Breast epithelium (tissue), 4 donors: ENCODE measurements around the gene HOXA11. TPM values are rescaled to one million over a fixed set of nuclear protein-coding genes. Genes with fewer than 3 reads are reported as not detected.
A peak's percentile ranks its signal among the peaks of the same experiment; 100 is the strongest.

ENCODE experiments used
- DNase-seq, 2 donors: peaks; one replicate each; pipeline ENCODE4 v3.0.0-alpha.2; 2019; ENCODE audit warnings: low spot score in 2 of 2
- H3K27ac ChIP-seq, 2 donors: fragments of 200-600 bp; sonication (generic) in 1 of 2; one replicate each; pipeline ENCODE4 v1.5.1; 2016 to 2019; ENCODE audit warnings: mild to moderate bottlenecking in 1 of 2
- H3K27me3 ChIP-seq, 2 donors: fragments of 200-600 bp; sonication (generic) in 1 of 2; one replicate each; pipeline versions ENCODE4 v1.5.1 to v1.6.0; 2017 to 2019; ENCODE audit warnings: control low read depth in 1 of 2, mild to moderate bottlenecking in 1 of 2
- H3K36me3 ChIP-seq: fragments of 200-600 bp; one replicate; pipeline ENCODE4 v1.5.1; 2019
- H3K4me1 ChIP-seq, 2 donors: fragments of 200-600 bp; sonication (generic); one replicate each; pipeline ENCODE4 v1.5.1; 2016 to 2019; ENCODE audit warnings: control low read depth in 1 of 2
- H3K4me3 ChIP-seq, 3 donors: fragments of 200-600 bp; sonication (generic); 1 replicate in 2 of 3; 2 replicates in 1 of 3; pipeline ENCODE4 v1.5.1; 2016 to 2019; ENCODE audit warnings: mild to moderate bottlenecking in 3 of 3, moderate library complexity in 2 of 3
- H3K9me3 ChIP-seq, 2 donors: fragments of 200-600 bp; sonication (generic) in 1 of 2; one replicate each; pipeline ENCODE4 v1.5.1; 2016 to 2019; ENCODE audit warnings: control low read depth in 1 of 2
- POLR2A ChIP-seq: fragments of 450-650 bp; IDR thresholded peaks from one replicate; pipeline ENCODE4 v1.6.1; 2016; ENCODE audit warnings: antibody characterized with exemption, mild to moderate bottlenecking, moderate library complexity
- POLR2AphosphoS5 ChIP-seq, 3 donors: sonication (generic); formaldehyde crosslinking; IDR thresholded peaks; one replicate each; pipeline ENCODE4 v1.6.1; 2017; ENCODE audit warnings: antibody characterized with exemption in 3 of 3
- intact Hi-C: fragments of 100-400 bp; cut with DNase I; formaldehyde crosslinking; loops from one replicate; pipeline ENCODE4 v1.15.1; 2023; ENCODE audit warnings: low total_unique reads
- total RNA-seq, 3 donors: library from RNA; depleted of rRNA; stranded (reverse); fragments of >200 nt; gene quantifications; one replicate each; pipeline ENCODE4 v1.1.0, GENCODE V29; 2016
- TF ChIP-seq, protein P1 (sequence below), 3 donors: fragments of 450-650 bp; IDR thresholded peaks; one replicate each; pipeline ENCODE4 v1.5.1; 2016 to 2017; ENCODE audit warnings: antibody characterized with exemption in 3 of 3, mild to moderate bottlenecking in 3 of 3, moderate library complexity in 3 of 3

HOXA11 gene
- total RNA-seq, 3 donors from 2014 or later = 1.9 TPM; not detected in 2

DNA sequence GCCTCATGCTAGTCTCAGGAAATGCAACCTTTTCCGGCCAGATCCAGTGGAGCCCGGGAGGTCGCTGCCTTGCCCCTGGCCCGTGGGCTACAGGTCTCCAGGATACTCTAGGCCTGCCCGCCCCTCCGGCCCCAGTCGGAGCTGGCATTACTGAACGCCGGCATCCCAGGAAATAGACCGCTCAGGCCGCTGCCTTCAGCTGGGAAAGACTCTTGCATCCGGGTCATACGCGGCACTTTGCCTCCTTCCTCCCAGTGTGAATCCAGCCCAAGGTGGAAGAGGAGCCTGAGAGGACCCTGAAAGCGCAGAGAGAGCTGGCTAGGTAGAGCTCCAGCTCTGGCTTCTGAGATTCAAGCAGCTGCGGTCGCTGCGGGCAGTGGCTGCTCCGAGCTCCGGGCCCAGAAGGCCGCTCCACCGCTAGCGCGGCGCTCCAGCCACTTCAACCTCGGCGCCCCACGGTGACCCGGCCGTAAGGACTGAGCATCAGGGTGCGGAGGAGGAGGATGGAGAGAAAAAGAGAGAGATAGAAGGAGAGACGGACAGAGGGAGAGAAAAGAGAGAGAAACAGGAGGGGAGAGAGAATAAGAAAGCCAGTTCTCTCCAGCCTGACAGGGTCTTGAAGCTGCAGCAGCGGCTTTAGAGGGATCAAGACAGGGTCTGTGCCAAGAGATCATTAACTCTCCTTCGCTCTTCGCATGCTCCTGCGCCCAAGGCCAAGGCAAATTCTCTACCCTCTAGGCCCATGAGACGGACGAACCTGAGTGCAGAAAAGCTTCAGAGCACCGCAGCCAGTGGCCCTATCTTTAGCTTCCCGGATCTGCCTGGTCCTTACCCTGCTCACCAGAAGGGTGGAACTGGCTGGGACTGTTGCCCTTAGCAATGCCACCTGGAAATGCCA, 9.2 kb downstream of the HOXA11 start:
- Histone ChIP-seq H3K9me3 (no peaks in the 10 kb centered on the region), H3K27me3 (peaks cover 5 to 67% of the 10 kb centered on the region in 2 donors), H3K36me3 (no peaks in the 10 kb centered on the region), H3K4me1 (no peaks in the 10 kb centered on the region), H3K4me3 (peak overlapping the region in 1 of 3 donors; percentile 19), H3K27ac (no peak overlapping the region)
- DNase-seq = peak in 1 of 2 donors; percentile 49
- intact Hi-C loops = loop anchor here (10.0 kb wide), 1 partner anchor 1321 kb away; no protein-coding TSS in a partner anchor
- no peak for TF ChIP-seq POLR2A
- TF ChIP-seq, protein P1, sequence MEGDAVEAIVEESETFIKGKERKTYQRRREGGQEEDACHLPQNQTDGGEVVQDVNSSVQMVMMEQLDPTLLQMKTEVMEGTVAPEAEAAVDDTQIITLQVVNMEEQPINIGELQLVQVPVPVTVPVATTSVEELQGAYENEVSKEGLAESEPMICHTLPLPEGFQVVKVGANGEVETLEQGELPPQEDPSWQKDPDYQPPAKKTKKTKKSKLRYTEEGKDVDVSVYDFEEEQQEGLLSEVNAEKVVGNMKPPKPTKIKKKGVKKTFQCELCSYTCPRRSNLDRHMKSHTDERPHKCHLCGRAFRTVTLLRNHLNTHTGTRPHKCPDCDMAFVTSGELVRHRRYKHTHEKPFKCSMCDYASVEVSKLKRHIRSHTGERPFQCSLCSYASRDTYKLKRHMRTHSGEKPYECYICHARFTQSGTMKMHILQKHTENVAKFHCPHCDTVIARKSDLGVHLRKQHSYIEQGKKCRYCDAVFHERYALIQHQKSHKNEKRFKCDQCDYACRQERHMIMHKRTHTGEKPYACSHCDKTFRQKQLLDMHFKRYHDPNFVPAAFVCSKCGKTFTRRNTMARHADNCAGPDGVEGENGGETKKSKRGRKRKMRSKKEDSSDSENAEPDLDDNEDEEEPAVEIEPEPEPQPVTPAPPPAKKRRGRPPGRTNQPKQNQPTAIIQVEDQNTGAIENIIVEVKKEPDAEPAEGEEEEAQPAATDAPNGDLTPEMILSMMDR (IDR thresholded peaks at IDR 0.05) = no peak
- TF ChIP-seq POLR2AphosphoS5 (IDR thresholded peaks at IDR 0.05) = no peak

DNA sequence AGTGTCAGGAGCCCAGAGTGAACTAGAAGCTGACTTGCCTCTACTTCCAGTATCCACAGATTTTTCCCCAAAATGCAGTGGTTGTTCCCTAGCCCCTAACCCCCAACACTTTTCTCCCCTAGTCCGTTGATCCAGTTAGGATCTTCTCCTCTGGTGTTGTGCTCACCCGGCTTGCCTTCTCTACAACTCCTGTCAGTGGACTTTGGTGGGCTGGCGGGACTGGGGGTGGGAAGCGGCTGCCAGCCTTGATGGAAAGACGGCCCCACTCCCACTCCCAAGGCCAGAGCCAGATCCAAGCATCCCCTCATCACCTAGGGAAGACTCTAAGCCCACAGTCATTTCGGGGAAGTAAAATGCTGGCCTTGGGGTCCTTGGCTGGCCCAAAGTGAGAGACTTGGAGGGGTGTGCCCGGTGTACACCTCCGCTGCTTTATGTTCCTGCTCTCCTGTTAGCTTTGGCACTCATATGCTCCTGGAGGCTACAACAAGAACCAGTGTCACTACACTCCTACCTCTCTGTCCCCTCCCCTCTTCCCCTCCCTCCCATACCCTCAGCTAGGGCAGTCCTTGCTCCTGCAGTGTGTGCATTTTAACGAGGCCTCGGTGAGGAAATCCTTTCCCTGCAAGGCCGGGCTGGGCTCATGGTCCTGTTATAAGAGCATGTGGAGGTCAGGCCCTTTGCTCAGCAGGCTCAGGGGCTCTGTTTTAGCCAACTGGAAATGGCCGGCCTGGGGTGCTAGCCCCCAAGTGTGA, 10.0 kb downstream of the HOXA11 start:
- Histone ChIP-seq H3K4me3 (peak overlapping the region in 2 of 3 donors; percentile 62 to 76), H3K36me3 (no peaks in the 10 kb centered on the region), H3K4me1 (no peaks in the 10 kb centered on the region), H3K9me3 (no peaks in the 10 kb centered on the region), H3K27me3 (peaks cover 4 to 67% of the 10 kb centered on the region in 2 donors), H3K27ac (no peak overlapping the region)
- peak in 1 of 2 donors; percentile 42 for DNase-seq
- intact Hi-C loops = loop anchor here (10.0 kb wide), 1 partner anchor 1320 kb away; no protein-coding TSS in a partner anchor
- TF ChIP-seq POLR2A = no peak
- no peak for TF ChIP-seq POLR2AphosphoS5 (IDR thresholded peaks at IDR 0.05)
- TF ChIP-seq, protein P1 (IDR thresholded peaks at IDR 0.05) = no peak

DNA sequence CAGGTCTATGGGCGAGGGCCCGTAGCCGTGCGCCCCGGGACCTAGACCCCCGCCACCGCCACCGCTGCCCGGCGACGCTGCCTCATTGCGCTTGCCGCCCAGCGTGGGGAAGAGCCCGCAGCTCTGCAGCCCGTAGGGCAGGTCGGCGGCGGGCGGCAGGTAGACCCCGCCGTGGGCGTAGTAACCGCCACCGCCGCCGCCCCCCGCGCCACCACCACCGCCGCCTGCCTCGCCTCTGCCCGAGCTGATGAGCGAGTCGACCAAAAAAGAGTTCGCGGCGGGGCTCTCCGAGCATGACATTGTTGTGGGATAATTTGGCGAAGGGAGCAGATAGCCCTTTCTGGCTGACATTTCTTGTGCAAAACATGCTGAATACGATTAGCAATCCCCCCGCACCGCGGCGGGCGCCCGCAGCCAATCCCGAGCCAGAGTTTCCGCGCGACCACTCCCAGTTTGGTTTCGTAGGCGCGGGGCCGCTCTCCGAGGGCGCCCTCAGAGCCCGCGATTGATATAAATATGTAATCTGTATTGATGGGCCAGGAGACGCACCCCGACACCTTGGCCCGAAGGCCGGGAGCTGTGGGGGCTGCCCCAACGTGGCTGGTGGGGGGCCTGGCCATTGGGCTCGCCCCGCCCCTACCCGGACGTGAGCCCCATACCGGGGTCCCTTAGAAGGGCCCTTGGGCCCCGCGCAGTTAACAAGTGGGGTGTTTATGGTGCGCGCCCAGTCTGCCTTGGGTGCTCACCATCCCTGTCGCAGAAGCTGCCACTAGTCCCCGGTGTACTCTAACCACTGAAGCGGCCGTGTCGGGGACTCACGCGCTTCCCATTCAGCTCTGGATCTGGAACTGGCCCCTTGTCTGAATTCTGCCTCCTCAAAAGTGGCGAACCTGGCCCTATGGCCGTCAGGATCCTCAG, 10.8 kb downstream of the HOXA11 start, which contains the start of gene HOXA10:
HOXA10 (minus strand) TSS at position 365 of the 918 bp plus-strand sequence; CDS start at position 351, 14 bp downstream.
- Histone ChIP-seq H3K4me1 (no peaks in the 10 kb centered on the region), H3K27me3 (peaks cover 3 to 67% of the 10 kb centered on the region in 2 donors), H3K36me3 (no peaks in the 10 kb centered on the region), H3K9me3 (no peaks in the 10 kb centered on the region), H3K27ac (peak within 1 kb of the TSS; percentile 82 to 91), H3K4me3 (peak within 1 kb of the TSS; percentile 62 to 91 (median 76))
- peak in 1 of 2 donors; percentile 48 for DNase-seq
- intact Hi-C loops = loop anchor here (10.0 kb wide), 1 partner anchor 1319 kb away; no protein-coding TSS in a partner anchor
- no peak for TF ChIP-seq POLR2AphosphoS5 (IDR thresholded peaks at IDR 0.05)
- TF ChIP-seq POLR2A = no peak
- TF ChIP-seq, protein P1 (IDR thresholded peaks at IDR 0.05) = no peak

DNA sequence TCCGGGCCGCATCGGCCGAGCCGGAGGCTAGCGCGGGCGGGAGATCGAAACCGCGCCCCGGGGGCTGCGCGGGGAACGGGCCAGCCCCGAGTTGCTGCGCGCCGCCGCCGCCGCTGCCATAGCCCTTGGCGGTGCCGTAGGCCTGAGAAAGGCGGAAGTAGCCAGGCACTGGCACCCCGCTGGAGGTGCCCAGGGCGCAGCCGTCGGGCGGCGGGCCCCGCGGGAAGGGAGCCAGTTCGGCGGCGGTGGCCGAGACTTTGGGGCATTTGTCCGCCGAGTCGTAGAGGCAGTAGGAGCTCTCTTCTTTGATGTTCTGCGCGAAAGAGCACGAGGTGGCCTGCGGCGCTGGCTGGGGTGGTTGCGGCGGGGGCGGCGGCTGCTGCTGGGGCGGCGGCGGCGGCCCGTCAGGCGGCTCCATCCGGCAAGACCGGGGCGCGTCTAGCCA, 11.5 kb downstream of the HOXA11 start:
- peak in 1 of 2 donors; percentile 49 for DNase-seq
- H3K27me3 ChIP-seq = peaks cover 3 to 69% of the 10 kb centered on the region in 2 donors
- H3K36me3 ChIP-seq = no peaks in the 10 kb centered on the region
- TF ChIP-seq POLR2AphosphoS5 (IDR thresholded peaks at IDR 0.05) = peak in 1 of 3 donors; percentile 20
- no peak for TF ChIP-seq POLR2A
- peak overlapping the region; percentile 62 to 91 (median 76) for H3K4me3 ChIP-seq
- intact Hi-C loops = loop anchor here (10.0 kb wide), 1 partner anchor 1319 kb away; no protein-coding TSS in a partner anchor
- H3K4me1 ChIP-seq = no peaks in the 10 kb centered on the region
- H3K27ac ChIP-seq = peak overlapping the region; percentile 82 to 91
- no peaks in the 10 kb centered on the region for H3K9me3 ChIP-seq
